ENCODE measurements around the gene PRDM15.

Gene PRDM15, protein sequence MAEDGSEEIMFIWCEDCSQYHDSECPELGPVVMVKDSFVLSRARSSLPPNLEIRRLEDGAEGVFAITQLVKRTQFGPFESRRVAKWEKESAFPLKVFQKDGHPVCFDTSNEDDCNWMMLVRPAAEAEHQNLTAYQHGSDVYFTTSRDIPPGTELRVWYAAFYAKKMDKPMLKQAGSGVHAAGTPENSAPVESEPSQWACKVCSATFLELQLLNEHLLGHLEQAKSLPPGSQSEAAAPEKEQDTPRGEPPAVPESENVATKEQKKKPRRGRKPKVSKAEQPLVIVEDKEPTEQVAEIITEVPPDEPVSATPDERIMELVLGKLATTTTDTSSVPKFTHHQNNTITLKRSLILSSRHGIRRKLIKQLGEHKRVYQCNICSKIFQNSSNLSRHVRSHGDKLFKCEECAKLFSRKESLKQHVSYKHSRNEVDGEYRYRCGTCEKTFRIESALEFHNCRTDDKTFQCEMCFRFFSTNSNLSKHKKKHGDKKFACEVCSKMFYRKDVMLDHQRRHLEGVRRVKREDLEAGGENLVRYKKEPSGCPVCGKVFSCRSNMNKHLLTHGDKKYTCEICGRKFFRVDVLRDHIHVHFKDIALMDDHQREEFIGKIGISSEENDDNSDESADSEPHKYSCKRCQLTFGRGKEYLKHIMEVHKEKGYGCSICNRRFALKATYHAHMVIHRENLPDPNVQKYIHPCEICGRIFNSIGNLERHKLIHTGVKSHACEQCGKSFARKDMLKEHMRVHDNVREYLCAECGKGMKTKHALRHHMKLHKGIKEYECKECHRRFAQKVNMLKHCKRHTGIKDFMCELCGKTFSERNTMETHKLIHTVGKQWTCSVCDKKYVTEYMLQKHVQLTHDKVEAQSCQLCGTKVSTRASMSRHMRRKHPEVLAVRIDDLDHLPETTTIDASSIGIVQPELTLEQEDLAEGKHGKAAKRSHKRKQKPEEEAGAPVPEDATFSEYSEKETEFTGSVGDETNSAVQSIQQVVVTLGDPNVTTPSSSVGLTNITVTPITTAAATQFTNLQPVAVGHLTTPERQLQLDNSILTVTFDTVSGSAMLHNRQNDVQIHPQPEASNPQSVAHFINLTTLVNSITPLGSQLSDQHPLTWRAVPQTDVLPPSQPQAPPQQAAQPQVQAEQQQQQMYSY

DNA sequence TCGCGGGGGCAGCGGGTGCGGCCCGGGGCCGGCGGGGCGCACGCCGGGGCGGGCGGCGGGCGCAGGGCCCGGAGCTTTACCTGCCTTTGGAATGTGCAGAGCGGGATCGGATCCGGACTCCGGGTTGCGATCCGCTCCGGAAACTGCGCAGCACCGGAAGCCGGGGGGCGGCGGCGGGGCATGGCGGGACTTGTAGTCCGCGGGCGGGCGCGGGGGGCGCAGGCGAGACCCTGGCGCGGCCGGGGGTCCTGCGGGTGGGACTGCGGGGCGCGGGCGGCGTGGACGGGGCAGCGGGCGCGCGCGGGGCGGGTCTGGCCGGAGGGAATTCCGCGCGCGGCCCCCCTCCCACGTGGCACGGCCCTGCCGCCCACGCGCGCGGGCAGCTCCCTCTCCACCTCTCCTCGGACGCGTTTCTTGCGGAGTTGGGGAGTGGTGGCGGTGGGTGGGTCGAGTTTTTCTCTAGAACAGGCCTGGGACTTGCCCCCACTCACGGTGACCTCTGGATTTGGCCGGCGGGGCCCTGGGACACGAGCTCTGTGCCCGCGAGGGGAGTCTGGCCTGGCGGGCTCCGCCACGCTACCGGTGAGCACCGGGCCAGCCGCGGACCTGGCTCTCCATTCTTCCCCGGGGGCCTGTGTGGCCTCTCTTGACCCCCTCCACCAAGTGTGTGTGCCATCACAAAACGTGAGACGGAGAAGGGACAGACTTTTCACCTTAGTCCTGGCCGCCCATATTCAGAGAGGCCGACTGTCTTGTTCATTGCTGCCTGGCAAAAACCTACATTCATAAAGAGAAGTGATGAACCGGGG is at the start of gene PRDM15:
PRDM15 (minus strand) TSS at position 155 of the 809 bp plus-strand sequence. CDS start 18,981 bp downstream, outside the sequence.
- peak; percentile 86 for DNase-seq

DNA sequence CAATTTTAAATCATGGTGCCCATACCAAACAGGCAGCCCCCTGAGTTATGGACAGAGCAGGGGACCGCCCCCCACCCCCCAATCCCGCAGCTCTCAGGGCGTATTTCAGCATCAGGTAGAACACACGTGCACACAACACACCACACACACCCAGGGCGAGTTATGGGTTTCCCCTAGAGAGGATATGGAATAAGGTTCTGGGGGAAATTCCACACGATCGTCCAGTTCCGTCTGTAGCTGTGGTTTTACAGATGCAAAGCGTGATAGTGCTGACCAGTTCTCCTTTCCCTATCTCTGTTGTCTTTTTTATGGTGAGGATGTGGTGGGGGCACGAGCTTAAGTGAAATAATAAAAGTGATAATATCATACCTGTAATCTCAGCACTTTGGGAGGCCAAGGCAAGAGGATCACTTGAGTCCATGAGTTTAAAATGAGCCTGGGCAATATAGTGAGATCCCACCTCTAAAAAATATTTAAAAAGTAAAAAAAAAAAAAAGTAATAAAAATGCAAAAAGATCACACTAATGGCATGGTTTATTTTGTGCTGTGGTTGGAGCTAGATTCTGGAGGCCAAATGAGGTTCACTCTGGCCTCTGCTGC is 49.6 kb upstream of the PRDM15 start:
- no peak for DNase-seq

DNA sequence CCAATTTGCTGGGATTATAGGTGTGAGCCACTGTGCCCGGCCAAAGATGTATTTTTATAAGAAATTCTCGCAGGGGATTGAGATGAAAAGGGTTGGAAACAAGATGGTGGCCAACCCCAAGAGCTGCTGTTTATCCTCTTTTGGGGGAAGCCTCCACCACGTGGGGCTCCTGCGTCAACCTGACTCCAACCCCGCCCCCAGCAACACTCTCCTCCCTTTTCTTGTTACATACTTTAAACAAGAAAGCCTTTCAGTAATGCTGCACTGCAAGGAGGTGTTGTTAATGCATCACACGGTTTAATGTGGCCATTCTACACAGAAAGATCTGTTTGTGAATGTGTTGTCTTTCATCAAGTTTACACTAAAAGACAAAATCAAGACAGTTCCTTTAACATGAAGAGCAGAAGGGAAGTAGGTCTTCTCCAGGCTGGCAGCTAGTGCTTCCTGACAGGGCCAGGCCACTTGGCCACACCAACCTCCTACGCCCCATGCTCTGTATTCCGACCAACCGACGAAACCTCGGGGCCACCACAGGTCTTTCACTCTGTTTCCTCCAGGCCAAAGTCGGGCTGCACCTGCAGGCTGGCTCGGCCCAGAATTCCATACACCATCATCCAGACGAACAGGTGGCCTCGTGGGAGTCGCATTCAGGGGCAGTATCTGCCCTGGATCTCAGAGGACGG is 48.7 kb upstream of the PRDM15 start:
- no peak for DNase-seq

DNA sequence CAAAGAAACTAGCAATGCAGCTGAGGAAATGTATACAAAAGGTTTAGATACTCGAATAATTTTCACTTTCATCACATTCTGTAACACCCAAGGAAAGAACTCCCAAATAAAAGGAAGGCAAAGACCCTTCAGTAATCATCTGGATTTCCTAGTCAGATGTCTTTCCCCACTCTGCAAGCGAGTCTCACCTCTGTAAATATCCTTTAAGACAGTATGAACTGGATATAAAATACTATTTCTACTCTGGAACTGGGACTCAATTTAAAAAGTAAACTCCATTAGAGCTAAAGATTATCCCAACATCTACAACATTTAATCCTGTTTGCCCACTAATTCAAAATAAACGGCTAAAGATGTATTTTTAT is 47.6 kb upstream of the PRDM15 start:
- no peak for DNase-seq

DNA sequence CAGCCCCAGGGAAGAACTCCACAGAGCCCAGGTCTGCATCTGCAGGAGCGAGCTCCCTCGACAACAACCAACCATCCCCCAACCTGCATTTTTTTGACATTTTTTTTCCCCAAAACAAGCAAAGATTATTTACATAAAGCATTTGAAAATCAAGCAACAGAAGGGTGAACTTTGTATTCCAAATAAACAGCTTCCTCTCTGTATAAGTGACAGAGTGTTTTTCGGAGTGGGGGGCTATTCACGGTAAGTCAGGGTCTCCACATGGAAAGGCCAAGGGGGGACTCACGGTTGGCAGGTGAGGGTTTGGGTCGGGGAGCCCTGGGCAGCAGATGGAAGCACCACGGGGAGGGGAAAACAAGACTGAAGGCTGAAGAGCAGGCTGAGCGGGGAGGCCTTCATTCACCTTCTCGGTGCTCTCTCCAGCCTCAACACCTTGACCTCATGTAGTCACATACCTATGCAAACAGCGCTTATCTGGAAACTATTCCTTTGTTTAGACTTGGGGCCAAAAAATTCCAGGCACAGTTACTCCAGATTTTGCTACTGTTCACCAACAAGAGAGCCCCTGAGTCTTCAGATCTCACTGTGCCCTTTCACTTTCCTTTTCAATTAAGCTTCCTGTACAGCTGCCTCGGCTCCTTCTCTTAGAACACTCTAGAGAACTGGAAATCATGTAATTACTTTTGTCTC is 47.1 kb upstream of the PRDM15 start:
- DNase-seq, result no peak

DNA sequence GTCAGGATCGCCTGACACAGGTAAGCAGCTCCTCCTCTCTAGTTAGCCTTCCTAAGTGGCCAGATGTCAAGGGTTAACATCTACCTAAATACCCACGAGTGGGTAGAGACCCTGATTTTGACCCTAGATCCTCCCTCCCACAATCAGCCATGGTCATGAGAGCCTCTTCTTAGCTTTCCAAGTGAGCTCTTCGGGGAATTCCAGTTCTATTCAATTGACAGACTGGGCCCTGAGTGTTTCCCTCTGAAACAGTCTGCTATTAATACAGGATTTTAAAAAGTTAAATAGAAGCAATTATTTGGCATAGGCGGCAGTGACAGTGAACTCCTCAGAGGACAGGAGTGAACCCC is 46.6 kb upstream of the PRDM15 start:
- no peak for DNase-seq

DNA sequence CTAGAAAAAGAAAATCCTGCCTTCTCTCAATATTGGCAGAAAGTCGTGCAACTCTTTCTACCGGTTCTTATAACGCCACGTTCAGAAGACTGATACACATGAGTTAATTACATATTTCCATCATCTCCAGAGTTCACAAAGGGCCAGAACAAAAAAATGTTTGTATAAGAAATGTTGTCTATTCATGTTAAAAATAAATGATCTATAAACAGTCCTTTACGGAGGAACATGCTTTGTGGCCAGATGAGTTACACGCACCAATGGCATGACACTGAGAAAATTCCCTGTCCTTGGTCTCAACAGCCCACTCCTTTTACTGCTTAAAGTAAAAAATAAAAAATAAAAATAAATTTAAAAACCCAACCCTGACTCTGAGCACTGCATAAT is 45.2 kb upstream of the PRDM15 start:
- DNase-seq, result no peak

DNA sequence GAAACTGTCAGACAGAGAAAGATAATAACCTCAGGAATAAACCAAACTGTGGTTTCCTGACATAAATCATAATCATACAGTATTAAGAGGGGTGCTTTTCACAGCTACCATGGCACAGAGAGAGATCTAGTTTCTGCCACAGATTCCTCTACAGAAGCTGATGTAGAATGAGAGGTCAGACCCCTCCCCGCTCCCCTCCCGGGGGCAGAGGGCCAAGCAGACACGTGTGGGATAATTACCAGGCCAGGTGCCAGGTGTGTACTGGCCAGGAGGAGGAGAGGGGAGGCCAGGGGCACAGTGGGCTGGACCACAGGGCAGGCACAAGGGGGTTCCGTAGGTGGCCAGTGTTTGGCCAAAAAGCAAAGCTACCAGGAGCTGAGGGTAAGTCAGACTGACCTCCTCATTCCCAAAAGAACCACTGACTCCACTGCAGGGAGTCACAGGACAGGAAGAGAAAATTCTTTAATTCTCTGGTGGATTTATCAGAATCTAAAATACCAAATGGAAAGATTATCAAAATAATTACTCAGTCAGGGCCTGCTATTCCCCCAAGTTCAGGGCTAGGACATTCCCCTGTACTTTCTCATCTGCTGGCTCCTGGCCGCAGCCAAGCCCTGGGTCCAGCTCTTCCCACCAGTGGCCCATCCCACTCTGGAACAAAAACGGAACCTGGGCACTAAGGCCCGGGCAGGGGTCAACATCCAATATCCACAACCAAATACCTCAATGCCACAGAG is 44.7 kb upstream of the PRDM15 start:
- DNase-seq, result no peak

DNA sequence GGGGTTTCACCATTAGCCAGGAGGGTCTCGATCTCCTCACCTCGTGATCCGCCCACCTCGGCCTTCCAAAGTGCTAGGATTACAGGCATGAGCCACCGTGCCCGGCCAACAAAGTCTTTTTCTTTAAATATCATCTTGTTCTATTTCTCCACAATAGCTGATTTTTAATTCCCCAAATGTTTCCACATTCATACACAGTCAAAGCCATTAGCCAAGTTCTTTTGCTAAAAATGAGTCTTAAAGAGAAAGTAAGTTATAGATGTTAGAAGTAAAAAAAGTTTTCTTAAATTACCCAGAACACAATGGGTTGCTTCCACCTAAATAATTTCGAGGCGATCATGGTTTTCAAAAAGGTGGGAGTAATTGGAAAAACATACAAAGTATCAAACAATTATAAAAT is 44.0 kb upstream of the PRDM15 start:
- DNase-seq, result no peak

DNA sequence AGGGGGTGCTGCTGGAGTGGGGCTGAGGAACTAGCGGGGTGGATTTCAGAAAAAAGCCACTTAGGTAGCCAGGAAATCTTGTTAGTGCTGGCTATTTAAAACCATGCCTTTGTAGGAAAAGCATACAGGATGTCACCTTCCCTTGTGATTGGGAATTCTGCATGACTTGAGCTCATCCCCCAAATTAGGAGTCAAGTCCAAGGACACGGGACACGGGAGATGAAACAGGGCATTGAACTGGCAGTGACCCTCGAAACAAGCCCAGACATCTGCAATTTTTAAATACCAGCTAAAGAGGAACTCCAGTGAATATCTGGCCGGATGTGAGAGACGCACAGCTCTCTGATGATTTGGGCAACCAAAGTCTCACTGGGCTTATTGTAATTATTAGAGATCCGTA is 41.9 kb upstream of the PRDM15 start:
- peak; percentile 59 for DNase-seq

DNA sequence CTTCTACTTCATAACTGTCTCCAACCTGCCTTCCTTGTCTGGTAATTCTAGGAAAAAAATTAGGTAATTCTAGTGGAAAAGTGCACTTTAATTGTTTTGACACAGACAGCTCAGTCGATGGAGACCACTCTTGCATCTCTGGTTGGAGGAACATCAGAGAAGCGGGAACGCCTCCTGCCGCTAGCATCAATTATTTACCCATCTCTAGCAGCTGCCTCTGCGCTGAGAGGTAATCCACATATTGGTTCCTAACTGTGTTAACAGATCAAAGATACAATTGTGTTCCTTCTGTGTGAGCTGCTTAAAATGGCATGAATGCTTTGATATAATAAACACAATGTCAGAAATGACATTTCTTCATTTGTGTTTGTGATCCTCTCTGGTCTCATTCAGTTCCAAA is 41.3 kb upstream of the PRDM15 start:
- peak; percentile 67 for DNase-seq

DNA sequence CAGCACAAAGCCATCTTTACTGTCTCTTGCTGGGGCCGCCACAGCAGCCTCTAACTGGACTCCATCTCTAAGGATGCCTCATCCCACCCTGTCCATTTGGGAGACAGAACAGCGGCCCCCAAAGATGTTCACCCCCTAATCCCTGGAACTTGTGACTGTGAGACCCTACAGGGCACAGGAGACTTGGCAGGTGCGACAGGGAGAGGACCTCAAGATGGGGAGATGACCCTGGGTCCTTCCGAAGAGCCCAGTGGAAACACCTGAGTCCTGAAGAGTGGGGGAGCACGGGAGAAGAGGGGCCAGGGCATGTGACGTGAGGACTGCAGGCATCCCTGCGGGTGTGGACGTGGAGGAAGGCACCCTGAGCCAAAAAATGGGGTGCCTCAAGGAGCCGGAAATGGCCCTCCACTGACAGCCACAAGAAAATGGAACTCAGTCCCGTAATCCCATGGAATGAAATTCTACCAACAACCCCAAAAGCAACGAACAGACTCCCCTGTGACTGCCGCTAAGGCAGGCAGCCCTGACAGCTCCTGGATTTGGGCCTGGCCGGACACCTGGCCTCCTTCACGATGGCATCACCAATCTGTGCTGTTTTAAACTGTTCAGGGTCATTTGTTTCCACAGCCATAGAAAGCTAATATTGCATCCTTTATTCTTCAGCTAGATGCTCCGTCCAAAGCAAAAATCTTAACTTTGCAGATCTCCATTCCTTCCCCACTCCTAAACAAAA is 40.7 kb upstream of the PRDM15 start:
- no peak for DNase-seq

DNA sequence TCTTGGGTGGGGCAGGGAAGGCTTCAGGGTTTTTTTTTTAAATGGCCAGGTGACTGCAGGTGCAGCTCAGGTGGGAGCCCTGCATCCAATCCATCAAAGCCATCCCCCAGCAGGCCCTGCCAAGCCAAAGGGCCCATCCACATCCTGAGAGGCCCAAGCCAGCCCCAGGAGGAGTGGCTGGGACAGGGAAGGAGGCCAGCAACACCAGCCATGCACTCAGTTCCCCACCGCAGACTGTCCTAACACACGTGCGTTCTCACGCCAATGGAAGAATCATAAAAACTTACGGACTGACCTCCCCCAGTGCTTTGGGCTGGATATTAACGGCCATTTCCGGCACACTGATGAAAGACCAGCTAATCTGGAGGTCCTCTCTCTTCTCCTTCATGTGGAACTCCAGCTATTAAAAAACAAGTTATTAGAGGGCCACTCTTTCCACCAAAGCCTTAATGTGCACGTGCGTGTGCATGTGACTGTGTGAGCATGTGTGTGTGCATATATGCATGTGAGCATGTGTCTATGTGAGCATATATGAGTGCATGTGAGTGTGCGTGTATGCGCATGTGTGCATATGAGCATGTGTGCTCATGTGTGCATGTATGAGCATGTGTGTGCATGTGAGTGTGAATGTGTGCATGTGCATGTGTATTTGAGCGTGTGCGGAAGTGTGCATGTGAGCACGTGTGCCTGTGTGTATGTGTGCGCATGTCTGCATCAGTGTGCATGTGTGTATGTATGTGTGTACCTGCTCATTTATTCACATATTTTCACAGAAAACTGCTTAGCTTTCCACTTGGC is 39.6 kb upstream of the PRDM15 start:
- DNase-seq, result no peak

DNA sequence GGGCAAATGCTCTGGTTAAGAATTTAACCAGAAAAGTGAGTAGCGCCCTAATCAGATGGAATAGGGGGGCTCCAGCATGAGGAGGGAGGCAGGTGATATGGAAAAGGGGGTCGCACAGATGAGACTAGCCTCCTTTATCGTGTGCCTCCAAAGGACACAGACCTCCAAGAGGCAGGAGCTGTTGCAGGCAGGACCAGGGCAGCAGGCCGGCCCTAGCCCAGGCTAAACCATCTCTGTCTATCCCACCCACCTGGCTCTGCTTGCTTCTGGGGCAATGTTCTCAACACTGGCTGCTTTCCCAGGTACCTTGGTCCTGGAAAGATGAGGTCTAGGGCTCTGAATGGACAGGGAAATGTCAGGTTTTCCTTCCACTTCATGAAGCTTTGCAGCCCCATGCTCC is 38.4 kb upstream of the PRDM15 start:
- no peak for DNase-seq

DNA sequence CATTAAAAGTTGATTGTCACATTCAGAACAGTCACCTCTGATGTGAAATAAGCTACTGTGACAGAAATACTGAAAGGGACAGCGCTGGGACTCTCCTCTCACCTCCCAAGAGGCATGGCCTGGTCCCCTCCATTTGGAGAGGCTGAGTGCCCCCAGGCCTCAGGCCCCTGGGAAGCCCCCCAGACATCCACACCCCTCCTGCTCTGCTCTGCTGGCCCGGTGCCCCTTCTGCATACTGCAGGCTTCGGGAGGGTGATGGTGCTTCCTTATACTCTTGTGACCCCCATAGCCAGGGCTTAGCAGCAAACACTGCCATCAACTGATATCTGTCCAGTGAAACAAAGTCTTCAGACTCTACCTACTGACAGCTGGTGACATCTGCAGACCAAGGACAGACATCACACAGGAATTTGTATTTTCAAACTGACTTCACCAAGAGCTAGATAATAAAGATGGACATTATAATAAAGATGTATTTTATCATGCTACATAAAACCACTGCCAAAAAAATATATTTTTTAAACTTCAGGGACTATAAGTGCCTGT is 37.8 kb upstream of the PRDM15 start:
- DNase-seq, result peak; percentile 23

DNA sequence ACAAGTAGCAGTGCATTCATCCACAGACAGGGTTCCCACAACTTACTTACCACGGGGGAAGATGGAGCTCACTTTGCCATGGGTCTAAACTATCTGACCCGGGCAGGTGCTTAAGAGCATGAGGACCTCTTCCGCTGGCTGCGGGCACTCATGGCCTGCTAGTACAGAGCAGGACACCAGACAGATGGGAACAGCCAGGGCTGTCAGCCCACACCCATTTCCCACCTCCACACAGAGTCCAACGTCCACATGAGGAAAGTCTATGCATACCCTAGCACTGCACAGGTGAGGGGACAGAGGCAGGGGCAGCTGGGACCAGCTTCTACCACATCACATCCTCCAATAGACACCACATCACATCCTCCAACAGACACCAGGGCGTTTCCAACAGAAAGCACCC is 35.8 kb upstream of the PRDM15 start:
- no peak for DNase-seq

DNA sequence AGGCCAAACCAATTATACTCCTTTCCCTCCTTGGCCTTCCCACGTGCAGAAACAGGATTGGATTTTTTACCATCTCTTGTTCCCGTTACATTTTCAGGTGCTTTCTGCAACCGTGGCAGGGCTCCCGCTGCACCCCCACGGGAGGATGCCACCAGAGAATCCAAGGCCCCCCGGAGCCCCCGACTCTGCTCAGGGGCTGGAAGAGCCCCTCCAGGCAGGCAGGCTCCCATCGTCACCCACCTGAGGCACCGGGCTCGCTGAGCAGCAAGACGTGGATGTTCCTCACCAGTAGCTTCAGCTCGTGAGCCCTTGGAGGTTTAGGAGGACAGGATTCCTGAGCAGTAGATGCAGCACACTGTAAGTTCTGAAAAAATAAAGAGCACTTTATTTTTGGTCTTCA is 35.2 kb upstream of the PRDM15 start:
- DNase-seq, result no peak

DNA sequence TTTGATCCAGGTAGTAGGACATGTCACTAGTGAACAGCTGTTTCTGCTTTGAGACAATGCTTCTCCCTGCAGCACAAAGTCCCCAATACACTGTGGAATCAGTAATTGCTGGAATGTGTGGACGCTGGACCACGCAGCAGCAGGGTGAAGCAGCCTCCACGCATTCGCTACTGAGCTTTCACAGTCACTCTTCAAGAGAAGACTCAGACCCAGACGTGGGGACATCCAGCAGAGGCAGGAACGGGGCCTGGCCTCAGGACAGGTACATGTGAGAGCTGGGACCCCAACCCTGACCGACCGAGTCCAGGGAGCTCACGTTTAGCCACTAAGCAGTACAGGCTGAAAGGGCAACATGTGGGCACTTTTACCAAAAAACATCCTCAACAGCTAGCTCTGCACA is 34.1 kb upstream of the PRDM15 start:
- no peak for DNase-seq

DNA sequence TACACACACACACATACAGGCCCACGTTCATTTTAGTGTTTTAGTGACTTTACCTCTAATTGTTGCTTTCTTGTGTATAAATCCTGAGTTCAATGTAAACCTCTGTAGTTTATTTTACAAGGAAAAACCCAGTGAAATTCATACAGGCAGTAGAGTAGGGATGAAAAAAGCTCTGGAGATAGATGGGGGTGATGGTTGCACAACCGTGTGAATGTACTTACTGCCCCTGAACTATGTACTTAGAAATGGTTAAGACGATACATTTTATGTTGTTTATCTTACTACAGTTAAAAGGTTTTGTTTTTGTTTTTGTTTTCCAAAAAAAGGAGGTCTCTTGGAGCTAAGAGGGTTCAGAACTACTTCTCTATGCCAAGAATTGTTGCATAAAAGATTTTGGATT is 29.7 kb upstream of the PRDM15 start:
- no peak for DNase-seq
